ENCODE results near the gene UBE2V1. TPM values are rescaled to one million over a fixed set of nuclear protein-coding genes. Genes with fewer than 3 reads are reported as not detected.
"Not testable (repeated sequence)": the region's sequence is repeated elsewhere in the genome, so short reads cannot be mapped to it uniquely, and the experiment has no call there.

The UBE2V1 gene
- total RNA-seq, 1 experiment from 2014 or later = 33.0 TPM

DNA sequence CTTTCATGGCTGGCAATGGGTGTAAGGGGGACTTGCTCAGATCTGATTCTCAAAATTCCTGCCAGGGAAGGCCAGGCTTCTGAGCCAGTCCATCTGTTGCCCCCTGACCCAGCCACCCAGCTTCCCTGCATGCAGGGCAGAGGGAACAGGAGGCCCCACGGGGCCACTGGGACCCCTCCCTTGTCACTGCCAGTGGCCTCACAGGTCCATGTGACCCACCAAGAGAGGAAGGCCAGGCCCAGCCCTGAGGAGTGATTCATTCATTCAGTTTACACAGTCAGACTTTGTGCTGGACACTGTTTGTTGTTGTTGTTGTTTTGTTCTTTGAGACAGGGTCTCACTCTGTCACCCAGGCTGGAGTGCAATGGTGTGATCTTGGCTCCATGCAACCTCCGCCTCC is 39.5 kb downstream of the UBE2V1 start:
- in situ Hi-C loops (cut with HindIII; ENCODE audit: low sequenced_read_pairs) = no loop called here

GRCh38 chr20:50071039-50071888 is 41.7 kb downstream of the UBE2V1 start:
- peak; percentile 74 for DNase-seq (ENCODE audit: low spot score)
- in situ Hi-C loops (cut with HindIII; ENCODE audit: low sequenced_read_pairs) = no loop called here

More for the DNA sequence above, 39.5 kb downstream of the UBE2V1 start:
- no peak for DNase-seq (ENCODE audit: low spot score)

DNA sequence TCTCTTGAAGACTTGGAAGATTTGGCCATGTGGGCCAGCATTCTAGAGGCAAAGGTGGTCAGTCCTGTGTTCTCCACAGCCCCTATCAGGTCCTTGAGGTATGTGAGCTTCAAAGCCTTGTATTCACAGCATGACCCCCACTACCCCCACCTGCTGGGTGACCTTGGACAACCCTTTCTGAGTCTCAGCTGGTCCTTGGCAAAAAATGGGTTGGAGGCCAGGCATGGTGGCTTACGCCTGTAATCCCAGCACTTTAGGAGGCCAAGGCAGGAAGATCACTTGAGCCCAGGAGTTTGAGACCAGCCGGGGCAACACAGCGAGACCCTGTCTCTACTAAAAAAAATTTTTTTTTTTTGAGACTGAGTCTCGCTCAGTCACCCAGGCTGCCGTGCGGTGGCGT is 42.6 kb downstream of the UBE2V1 start:
- no peak for DNase-seq (ENCODE audit: low spot score)
- in situ Hi-C loops (cut with HindIII; ENCODE audit: low sequenced_read_pairs) = no loop called here

DNA sequence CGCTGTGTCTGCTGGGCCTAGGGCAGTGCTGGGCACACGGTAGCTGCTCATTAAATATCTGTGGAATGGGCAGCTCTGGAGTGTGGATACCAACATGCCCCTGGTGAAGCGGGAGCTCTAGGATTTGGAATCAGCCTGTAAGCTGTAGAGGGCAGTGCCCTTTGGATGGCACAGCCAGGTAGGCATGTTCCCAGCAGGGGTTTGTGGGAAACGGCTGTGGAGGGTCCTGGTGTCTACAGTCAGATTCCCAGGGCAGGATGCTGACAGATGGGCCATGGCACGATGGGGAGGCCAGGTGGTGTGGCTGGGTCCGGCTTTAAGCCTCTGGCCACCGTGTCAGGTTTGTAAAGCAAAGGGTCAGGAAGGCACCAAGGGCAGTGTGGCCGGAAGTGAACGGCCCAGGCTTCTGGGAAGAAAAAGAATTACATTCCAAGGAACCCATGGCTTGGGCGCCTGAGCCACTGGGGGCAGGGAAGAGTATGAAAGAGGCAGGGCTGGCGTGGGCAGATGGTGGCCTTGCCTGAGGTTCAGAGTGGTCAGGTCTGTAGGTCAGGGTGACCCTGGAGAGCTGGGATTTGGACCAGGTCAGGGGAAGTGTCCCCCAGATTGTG is 44.8 kb downstream of the UBE2V1 start:
- in situ Hi-C loops (cut with HindIII; ENCODE audit: low sequenced_read_pairs) = no loop called here
- no peak for DNase-seq (ENCODE audit: low spot score)

- in situ Hi-C loops (cut with HindIII; ENCODE audit: low sequenced_read_pairs) = no loop called here
- DNase-seq (ENCODE audit: low spot score) = no peak
Measured at GRCh38 chr20:50067461-50067860, 45.5 kb downstream of the UBE2V1 start.

DNA sequence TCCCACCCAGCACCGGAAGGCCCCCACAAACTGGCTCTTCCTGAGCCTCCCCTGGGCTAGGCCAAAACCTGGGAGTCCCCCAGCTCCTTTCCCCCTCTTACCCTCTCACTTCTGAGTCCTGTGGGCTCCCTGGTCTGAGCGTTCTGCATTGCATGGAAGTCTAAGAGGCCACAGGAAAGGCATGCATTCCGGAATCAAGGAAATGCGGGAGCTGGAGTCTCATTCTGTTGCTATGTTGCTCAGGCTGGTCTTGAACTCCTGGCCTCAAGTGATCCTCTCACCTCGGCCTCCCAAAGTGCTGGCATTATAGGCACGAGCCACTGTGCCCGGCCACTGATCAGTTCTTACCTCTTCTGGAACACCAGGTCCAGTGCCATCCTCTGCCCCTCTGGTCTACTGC is 45.9 kb downstream of the UBE2V1 start:
- in situ Hi-C loops (cut with HindIII; ENCODE audit: low sequenced_read_pairs) = no loop called here
- DNase-seq (ENCODE audit: low spot score) = no peak

DNA sequence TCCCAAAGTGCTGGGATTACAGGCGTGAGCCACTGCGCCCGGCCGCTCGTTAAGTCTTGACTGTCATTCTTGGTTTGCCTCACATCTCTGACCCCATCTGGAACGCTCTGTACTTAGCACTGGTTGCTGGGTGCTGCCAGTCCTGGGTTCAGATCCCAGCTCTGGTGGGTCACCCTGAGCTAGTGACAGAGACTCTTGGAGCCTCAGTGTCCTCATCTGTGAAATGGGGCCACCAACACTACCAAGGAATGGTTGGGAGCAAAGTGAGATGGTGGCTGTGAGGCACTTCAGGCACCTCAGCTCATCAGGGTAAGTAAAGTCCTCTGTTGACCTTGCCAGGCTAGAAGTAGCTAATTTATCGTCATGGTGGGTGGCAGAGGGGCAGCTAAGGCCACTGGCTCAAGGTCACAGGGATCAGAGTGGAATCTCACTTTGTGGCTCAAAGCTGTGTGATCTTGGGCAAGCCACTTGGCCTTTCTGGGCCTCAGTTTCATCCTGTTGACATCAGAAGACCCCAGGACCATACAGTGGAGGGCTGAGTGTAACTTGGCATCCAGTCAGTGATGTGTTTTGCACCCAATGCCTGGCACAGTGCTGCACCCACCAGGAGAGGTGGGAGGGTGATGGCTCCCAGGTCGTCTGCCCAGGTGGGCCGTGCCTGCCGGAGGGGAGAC is 46.7 kb downstream of the UBE2V1 start:
- DNase-seq (ENCODE audit: low spot score) = no peak
- in situ Hi-C loops (cut with HindIII; ENCODE audit: low sequenced_read_pairs) = no loop called here

- in situ Hi-C loops (cut with HindIII; ENCODE audit: low sequenced_read_pairs) = no loop called here
- no peak for DNase-seq (ENCODE audit: low spot score)
Measured at GRCh38 chr20:50065325-50065615, 47.7 kb downstream of the UBE2V1 start.

DNA sequence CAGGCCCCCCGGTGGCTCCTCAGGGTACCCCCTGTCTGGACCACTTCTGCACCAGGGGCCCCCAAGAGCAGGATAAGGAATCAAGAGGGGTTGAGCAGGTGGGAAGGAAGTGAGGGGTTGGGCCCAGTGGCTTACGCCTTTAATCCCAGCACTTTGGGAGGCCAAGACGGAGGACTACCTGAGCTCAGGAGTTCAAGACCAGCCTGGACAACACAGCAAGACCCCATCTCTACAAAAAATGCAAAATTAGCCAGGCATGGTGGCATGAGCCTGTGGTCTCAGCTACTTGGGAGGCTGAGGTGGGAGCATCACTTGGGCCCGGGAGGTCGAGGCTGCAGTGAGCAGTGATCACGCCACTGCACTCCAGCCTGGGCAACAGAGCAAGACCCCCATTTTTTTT is 49.2 kb downstream of the UBE2V1 start:
- DNase-seq (ENCODE audit: low spot score); in situ Hi-C loops (cut with HindIII; ENCODE audit: low sequenced_read_pairs): not testable (repeated sequence)

DNA sequence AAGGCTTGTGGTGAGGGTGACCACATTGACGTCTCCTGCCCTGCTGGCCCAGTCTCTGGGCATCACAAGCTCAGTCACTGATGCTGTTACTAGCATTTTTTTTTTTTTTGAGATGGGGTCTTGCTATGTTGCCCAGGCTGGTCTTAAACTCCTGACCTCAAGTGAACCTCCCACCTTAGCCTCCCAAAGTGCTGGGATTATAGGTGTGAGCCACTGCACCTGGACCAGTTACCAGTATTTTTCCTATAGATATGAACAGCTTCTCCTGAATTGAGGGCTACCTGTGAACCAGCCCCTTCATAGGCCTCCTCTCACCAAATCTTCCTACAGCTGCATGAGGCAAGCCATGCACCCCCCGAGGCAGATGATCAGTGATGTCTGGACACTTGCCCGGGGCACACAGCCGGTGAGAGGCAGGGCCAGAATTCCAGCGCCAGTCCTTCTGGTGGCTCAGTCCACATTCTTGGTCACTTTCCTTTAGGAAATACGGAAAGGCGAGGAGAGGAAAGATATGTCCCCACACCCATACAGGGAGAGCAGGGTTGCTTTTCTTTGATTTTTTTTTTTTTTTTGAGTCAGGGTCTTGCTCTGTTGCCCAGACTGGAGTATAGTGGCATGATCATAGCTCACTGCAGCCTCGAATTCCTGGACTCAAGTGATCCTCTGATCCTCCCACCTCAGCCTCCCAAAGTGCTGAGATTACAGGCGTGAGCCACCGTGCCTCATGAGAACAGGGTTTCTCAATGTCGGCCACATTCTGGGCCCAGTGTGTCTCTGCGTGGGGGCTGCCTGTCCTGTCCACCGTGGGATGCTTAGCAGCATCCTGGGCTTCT is 50.7 kb downstream of the UBE2V1 start:
- in situ Hi-C loops (cut with HindIII; ENCODE audit: low sequenced_read_pairs) = no loop called here
- no peak for DNase-seq (ENCODE audit: low spot score)

DNA sequence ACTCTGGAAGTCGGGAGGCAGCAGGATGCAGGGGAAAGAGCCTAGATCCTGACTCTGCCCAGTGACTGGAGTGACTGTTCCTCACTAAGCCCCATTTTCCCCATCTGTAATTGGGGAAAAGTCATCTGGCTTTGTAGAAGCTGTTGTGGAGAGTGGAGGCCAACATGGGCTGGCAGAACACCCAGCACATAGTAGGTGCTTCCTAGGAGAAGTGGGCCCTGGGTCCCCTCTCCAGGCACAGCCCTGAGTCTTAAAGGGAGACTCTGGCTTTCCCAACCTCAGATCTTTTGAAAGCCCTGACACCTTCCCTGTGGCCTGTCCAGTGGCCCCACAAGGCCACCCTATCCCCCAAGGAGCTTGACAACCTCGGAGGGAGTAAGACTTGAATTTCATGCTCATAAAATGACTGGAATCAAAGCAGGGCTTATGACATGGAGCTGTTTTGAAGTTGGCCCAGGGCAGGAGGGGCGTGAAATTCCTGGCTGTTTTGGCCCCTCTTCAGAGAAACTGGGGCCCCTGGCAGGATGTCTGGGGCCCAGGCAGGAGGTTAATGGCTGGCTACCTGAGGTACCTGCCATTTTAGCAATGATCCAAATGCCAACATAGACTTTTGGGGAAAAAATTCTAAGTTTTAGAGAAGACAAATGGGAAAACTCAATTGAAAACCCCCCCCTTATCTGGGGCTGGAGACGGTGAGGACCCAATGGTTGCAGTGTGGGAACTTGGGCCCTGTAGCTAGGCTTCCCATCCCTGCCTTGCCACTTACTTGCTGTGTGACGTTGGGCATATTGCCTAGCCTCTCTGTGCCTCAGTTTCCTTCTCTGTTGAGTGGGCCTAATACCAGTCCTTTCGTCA is 51.6 kb downstream of the UBE2V1 start:
- in situ Hi-C loops (cut with HindIII; ENCODE audit: low sequenced_read_pairs) = no loop called here

DNA sequence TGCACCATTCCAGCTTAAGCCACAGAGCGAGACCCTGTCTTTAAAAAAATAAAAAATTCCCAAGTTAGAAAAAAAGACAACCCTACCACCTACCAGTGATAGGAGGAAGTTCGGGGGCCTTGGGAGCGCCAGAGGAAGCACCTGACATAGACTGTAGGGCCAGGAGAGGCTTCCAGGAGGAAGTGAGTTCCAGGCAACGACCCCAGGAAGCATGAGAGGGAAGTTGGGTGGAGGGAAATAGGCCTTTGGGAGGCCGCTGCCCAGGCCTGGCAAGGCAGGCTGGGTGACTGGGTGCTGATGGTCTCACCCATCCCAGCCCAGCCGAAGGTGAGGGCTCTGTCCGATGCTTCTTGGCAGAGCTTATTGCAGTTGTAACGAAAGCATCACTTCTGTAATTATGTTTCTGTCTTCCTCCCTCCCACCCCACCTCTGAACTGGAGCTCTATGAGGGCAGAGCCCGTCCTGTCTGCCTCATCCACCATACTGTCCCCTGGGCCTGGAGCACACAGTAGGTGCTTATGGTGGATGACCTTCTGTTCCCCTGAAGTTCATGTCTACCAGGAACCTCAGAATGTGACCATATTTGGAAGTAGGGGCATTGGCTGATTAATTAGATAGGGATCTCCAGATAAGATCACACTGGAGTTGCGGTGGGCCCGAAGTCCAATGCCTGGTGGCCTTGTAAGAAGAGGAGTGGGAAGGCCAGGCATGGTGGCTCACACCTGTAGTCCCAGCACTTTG is 54.1 kb downstream of the UBE2V1 start:
- in situ Hi-C loops (cut with HindIII; ENCODE audit: low sequenced_read_pairs) = no loop called here
- no peak for DNase-seq (ENCODE audit: low spot score)

More for the DNA sequence above, 51.6 kb downstream of the UBE2V1 start:
- no peak for DNase-seq (ENCODE audit: low spot score)

- no peak for DNase-seq (ENCODE audit: low spot score)
- in situ Hi-C loops (cut with HindIII; ENCODE audit: low sequenced_read_pairs) = no loop called here
Measured at GRCh38 chr20:50057714-50058053, 55.3 kb downstream of the UBE2V1 start.

DNA sequence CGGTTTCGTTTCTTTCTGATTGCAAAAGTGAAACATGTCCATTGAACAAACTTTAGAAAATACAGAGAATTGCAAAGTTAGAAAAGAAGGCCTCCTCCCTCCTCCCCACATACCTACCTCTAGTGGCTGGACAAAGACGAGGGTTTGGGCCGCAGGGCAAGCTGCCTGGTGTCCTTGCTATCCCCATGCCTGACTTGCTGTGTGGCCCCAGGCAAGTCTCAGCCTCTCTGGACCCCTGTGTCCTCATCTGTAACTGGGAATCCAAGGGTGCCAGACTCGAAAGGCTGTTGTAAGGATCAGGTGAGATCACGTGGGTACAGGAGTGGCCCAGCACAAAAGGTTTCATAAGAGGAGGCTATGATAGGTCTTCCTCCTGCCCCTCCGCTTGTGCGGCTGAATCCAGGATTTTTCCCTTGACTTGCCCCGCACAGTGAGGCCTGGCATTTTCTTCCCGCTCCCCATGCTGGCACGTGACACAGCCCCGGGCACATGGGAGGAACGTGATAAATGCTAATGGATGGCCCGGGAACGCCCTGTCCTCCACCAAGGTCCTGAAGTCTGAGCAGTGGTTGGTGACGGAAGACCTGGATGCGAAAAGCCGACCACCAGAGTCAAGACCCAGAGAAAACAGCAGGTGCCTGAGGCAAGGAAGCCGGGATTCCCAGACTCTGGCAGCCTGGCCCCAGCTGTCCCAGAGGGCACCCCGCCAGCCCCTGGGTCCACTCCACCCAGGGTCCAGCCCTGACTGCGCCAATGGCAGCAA is 55.8 kb downstream of the UBE2V1 start:
- in situ Hi-C loops (cut with HindIII; ENCODE audit: low sequenced_read_pairs) = no loop called here
- DNase-seq (ENCODE audit: low spot score) = no peak

GRCh38 chr20:50056408-50056926 is 56.5 kb downstream of the UBE2V1 start:
- in situ Hi-C loops (cut with HindIII; ENCODE audit: low sequenced_read_pairs) = no loop called here

DNA sequence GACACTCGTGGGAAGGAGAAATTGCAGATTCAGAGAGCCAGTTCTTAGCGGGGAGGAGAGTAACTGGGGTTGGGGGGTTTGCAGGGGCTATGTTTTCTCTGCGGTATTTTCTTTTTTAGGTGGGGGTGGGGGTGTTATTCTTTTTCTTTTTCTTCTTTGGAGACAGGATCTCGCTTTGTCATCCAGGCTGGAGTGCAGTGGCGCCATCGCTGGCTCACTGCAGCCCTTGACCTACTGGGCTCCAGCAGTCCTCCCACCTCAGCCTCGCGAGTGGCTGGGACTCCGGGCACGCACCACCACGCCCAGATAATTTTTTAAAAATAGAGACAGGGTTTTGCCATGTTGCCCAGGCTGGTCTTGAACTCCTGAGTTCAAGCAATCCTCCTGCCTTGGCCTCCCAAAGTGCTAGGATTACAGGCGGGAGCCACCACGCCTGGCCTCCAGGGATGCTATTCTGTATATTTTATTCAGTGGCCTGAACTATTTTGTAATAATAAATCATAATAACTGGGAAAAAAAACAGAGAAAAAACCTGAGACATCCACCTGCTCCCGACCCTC is 57.3 kb downstream of the UBE2V1 start:
- no peak for DNase-seq (ENCODE audit: low spot score)
- in situ Hi-C loops (cut with HindIII; ENCODE audit: low sequenced_read_pairs) = no loop called here

More at GRCh38 chr20:50056408-50056926, 56.5 kb downstream of the UBE2V1 start:
- DNase-seq (ENCODE audit: low spot score) = no peak

All from G401 (cell line).